ENCODE results near the gene ADAT3.
"Not testable (repeated sequence)": the region's sequence is repeated elsewhere in the genome, so short reads cannot be mapped to it uniquely, and the experiment has no call there.

Gene ADAT3

GRCh38 chr19:1873524-1874473 lies 31.4 kb upstream of the ADAT3 start:
- no peak for DNase-seq (ENCODE audit: extremely low spot score)
- no peak for TF ChIP-seq SUZ12 (IDR thresholded peaks at IDR 0.05)
- no peak for TF ChIP-seq TARDBP (IDR thresholded peaks at IDR 0.05)
- TF ChIP-seq L3MBTL2 (conservative IDR thresholded peaks at IDR 0.05), result no peak
- no peak for TF ChIP-seq FOXA1 (IDR thresholded peaks at IDR 0.05)
- no peak for TF ChIP-seq FOXM1 (IDR thresholded peaks at IDR 0.05; ENCODE audit: borderline replicate concordance)
- no peak for TF ChIP-seq LEF1 (IDR thresholded peaks at IDR 0.05; ENCODE audit: borderline replicate concordance)
- no peak for TF ChIP-seq HDGF (IDR thresholded peaks at IDR 0.05; ENCODE audit: borderline replicate concordance)
- TF ChIP-seq NFRKB (IDR thresholded peaks at IDR 0.05), result no peak
- no peak for TF ChIP-seq FOXK2 (IDR thresholded peaks at IDR 0.05)
- TF ChIP-seq CTBP1 (IDR thresholded peaks at IDR 0.05; ENCODE audit: borderline replicate concordance), result no peak
- TF ChIP-seq ZNF384 (IDR thresholded peaks at IDR 0.05), result no peak
- TF ChIP-seq BHLHE40 (IDR thresholded peaks at IDR 0.05; ENCODE audit: borderline replicate concordance), result no peak
- no peak for TF ChIP-seq PKNOX1 (IDR thresholded peaks at IDR 0.05)
- TF ChIP-seq ARNT (IDR thresholded peaks at IDR 0.05), result no peak
- POLR2A ChIA-PET, result no interaction called here
- CTCF ChIA-PET, result no interaction called here

- no peak for DNase-seq (ENCODE audit: extremely low spot score)
- POLR2A ChIA-PET, result interaction anchor here (0.6 to 2.2 kb wide), 4 partner anchors 10 to 49 kb away, joined by 3 to 11 read pairs (median 6); no protein-coding TSS in a partner anchor
- TF ChIP-seq L3MBTL2 (conservative IDR thresholded peaks at IDR 0.05) (no peak), FOXA1 (IDR thresholded peaks at IDR 0.05) (no peak), FOXM1 (IDR thresholded peaks at IDR 0.05; ENCODE audit: borderline replicate concordance) (no peak), SUZ12 (IDR thresholded peaks at IDR 0.05) (no peak), NFRKB (IDR thresholded peaks at IDR 0.05) (no peak), TARDBP (IDR thresholded peaks at IDR 0.05) (no peak), ZNF384 (IDR thresholded peaks at IDR 0.05) (peak; percentile 94), PKNOX1 (IDR thresholded peaks at IDR 0.05) (peak; percentile 63), HDGF (IDR thresholded peaks at IDR 0.05; ENCODE audit: borderline replicate concordance) (no peak), ARNT (IDR thresholded peaks at IDR 0.05) (no peak), CTBP1 (IDR thresholded peaks at IDR 0.05; ENCODE audit: borderline replicate concordance) (no peak), ELF4 (IDR thresholded peaks at IDR 0.05) (no peak), LEF1 (IDR thresholded peaks at IDR 0.05; ENCODE audit: borderline replicate concordance) (no peak)
- CTCF ChIA-PET, result interaction anchor here (0.6 to 1.9 kb wide), 2 partner anchors 29 to 37 kb away, joined by 3 to 5 read pairs; no protein-coding TSS in a partner anchor
Measured at GRCh38 chr19:1874554-1875185, 30.5 kb upstream of the ADAT3 start.

- not testable (repeated sequence) for DNase-seq (ENCODE audit: extremely low spot score)
- ChIA-PET POLR2A (interaction anchor here (0.6 to 2.2 kb wide), 4 partner anchors 11 to 49 kb away, joined by 3 to 11 read pairs (median 6); no protein-coding TSS in a partner anchor), CTCF (interaction anchor here (0.6 to 1.9 kb wide), 2 partner anchors 29 to 38 kb away, joined by 3 to 5 read pairs; no protein-coding TSS in a partner anchor)
Measured at GRCh38 chr19:1875265-1875645, 29.9 kb upstream of the ADAT3 start.

- peak; percentile 81 for TF ChIP-seq L3MBTL2 (conservative IDR thresholded peaks at IDR 0.05)
- no peak for TF ChIP-seq SUZ12 (IDR thresholded peaks at IDR 0.05)
- TF ChIP-seq ELF4 (IDR thresholded peaks at IDR 0.05), result peak; percentile 95
- peak; percentile 87 for TF ChIP-seq ARNT (IDR thresholded peaks at IDR 0.05)
- no peak for TF ChIP-seq FOXK2 (IDR thresholded peaks at IDR 0.05)
- TF ChIP-seq SP1 (IDR thresholded peaks at IDR 0.05), result no peak
- TF ChIP-seq HDGF (IDR thresholded peaks at IDR 0.05; ENCODE audit: borderline replicate concordance), result no peak
- DNase-seq (ENCODE audit: extremely low spot score), result peak; percentile 88
- ChIA-PET POLR2A (interaction anchor here (0.6 to 2.2 kb wide), 14 partner anchors 8 to 50 kb away, joined by 3 to 17 read pairs (median 6); partner anchors contain the start of genes ABHD17A, ADAT3 and SCAMP4), CTCF (interaction anchor here (0.6 to 1.9 kb wide), 3 partner anchors 21 to 455 kb away, joined by 3 to 5 read pairs (median 3); no protein-coding TSS in a partner anchor)
Measured at GRCh38 chr19:1875646-1876495, 29.3 kb upstream of the ADAT3 start.

GRCh38 chr19:1876496-1877279 lies 28.5 kb upstream of the ADAT3 start:
- POLR2A ChIA-PET, result interaction anchor here (1.0 to 2.2 kb wide), 12 partner anchors 8 to 51 kb away, joined by 3 to 17 read pairs (median 6); partner anchors contain the start of genes ABHD17A, ADAT3 and SCAMP4
- CTCF ChIA-PET, result interaction anchor here (0.6 to 0.9 kb wide), 2 partner anchors 21 to 456 kb away, joined by 3 read pairs; no protein-coding TSS in a partner anchor
- DNase-seq (ENCODE audit: extremely low spot score), result not testable (repeated sequence)

- DNase-seq (ENCODE audit: extremely low spot score); CTCF ChIA-PET: not testable (repeated sequence)
- POLR2A ChIA-PET, result interaction anchor here (1.6 to 1.7 kb wide), 3 partner anchors 8 to 13 kb away, joined by 3 to 17 read pairs (median 15); partner anchors contain the start of gene ABHD17A
Measured at GRCh38 chr19:1877280-1877660, 27.9 kb upstream of the ADAT3 start.

- POLR2A ChIA-PET; DNase-seq (ENCODE audit: extremely low spot score); CTCF ChIA-PET: not testable (repeated sequence)
Measured at GRCh38 chr19:1878583-1878982, 26.6 kb upstream of the ADAT3 start.

GRCh38 chr19:1879982-1880381 lies 25.2 kb upstream of the ADAT3 start:
- CTCF ChIA-PET; DNase-seq (ENCODE audit: extremely low spot score); POLR2A ChIA-PET: not testable (repeated sequence)

Measured in HEK293T (cell line).